ENCODE measurements around the gene FOXR1. TPM values are rescaled to one million over a fixed set of nuclear protein-coding genes. Genes with fewer than 3 reads are reported as not detected.

The FOXR1 gene

Small RNA genes within 50 kb of the gene (small RNA-seq; reads per million reads assigned to genes)
- gene AP003392.2 (ENCODE audit: insufficient read depth) (not detected), gene RF00017 (ENCODE audit: insufficient read depth) (not detected), gene RF00019 (ENCODE audit: insufficient read depth) (not detected), gene RN7SL688P (ENCODE audit: insufficient read depth) (not detected)
